NCI-H2029 treated with DMSO at 0.1 percent for 48 hours (cell line): Measurements from ENCODE around the gene NCK2.

Experiments used
- DNase-seq: peaks from one replicate; lab custom pipeline; 2025; lab: John Stamatoyannopoulos, UW

The NCK2 gene

GRCh38 chr2:105852066-105852465 is 107.4 kb downstream of the NCK2 start:
- no peak for DNase-seq

- DNase-seq = no peak
Measured at GRCh38 chr2:105853354-105854088, 108.8 kb downstream of the NCK2 start.

- no peak for DNase-seq
Measured at GRCh38 chr2:105854972-105855371, 110.3 kb downstream of the NCK2 start.

- DNase-seq = no peak
Measured at GRCh38 chr2:105856581-105856980, 111.9 kb downstream of the NCK2 start.

- no peak for DNase-seq
Measured at GRCh38 chr2:105857076-105857740, 112.5 kb downstream of the NCK2 start.

- no peak for DNase-seq
Measured at GRCh38 chr2:105858868-105859693, 114.4 kb downstream of the NCK2 start.

GRCh38 chr2:105859694-105859951 is 114.9 kb downstream of the NCK2 start:
- no peak for DNase-seq

GRCh38 chr2:105860567-105860966 is 115.9 kb downstream of the NCK2 start:
- DNase-seq = no peak

GRCh38 chr2:105861200-105861599 is 116.5 kb downstream of the NCK2 start:
- DNase-seq = no peak

- DNase-seq = no peak
Measured at GRCh38 chr2:105862843-105863242, 118.1 kb downstream of the NCK2 start.

- no peak for DNase-seq
Measured at GRCh38 chr2:105864262-105864661, 119.5 kb downstream of the NCK2 start.

- DNase-seq = no peak
Measured at GRCh38 chr2:105865222-105865913, 120.7 kb downstream of the NCK2 start.

- no peak for DNase-seq
Measured at GRCh38 chr2:105866216-105867185, 121.8 kb downstream of the NCK2 start.

GRCh38 chr2:105867587-105867986 is 122.9 kb downstream of the NCK2 start:
- no peak for DNase-seq

- DNase-seq = no peak
Measured at GRCh38 chr2:105868060-105868459, 123.3 kb downstream of the NCK2 start.

GRCh38 chr2:105869341-105869740 is 124.6 kb downstream of the NCK2 start:
- DNase-seq = no peak

- no peak for DNase-seq
Measured at GRCh38 chr2:105870062-105870461, 125.3 kb downstream of the NCK2 start.

GRCh38 chr2:105870858-105871257 is 126.1 kb downstream of the NCK2 start:
- DNase-seq = no peak

- DNase-seq = no peak
Measured at GRCh38 chr2:105872142-105872728, 127.5 kb downstream of the NCK2 start.

GRCh38 chr2:105872830-105873229 is 128.1 kb downstream of the NCK2 start:
- DNase-seq = no peak

- no peak for DNase-seq
Measured at GRCh38 chr2:105873281-105873680, 128.6 kb downstream of the NCK2 start.
